Stimulated activated CD8-positive, alpha-beta memory T cell treated with anti-CD3 and anti-CD28 coated beads, Interleukin-7, amount 100 ng/mL, for 48 hours (primary cell): Measurements from ENCODE around the gene LGALS3.
"Not testable (repeated sequence)": the region's sequence is repeated elsewhere in the genome, so short reads cannot be mapped to it uniquely, and the experiment has no call there.

Experiments used
- DNase-seq, 2 donors: peaks; one replicate each; pipeline ENCODE4 v3.0.0-alpha.2; 2020; ENCODE audit warnings: low read depth in 1 of 2; ENCODE audit errors: extremely low read depth in 1 of 2

Gene LGALS3

GRCh38 chr14:55129086-55129427 lies at the start of gene LGALS3:
Gene LGALS3, plus strand, starts transcription at chr14:55129252. Its CDS starts 8,122 bp downstream, at chr14:55137374.
- no peak for DNase-seq

GRCh38 chr14:55079961-55080360 lies 49.1 kb upstream of the LGALS3 start:
- not testable (repeated sequence) for DNase-seq

DNA sequence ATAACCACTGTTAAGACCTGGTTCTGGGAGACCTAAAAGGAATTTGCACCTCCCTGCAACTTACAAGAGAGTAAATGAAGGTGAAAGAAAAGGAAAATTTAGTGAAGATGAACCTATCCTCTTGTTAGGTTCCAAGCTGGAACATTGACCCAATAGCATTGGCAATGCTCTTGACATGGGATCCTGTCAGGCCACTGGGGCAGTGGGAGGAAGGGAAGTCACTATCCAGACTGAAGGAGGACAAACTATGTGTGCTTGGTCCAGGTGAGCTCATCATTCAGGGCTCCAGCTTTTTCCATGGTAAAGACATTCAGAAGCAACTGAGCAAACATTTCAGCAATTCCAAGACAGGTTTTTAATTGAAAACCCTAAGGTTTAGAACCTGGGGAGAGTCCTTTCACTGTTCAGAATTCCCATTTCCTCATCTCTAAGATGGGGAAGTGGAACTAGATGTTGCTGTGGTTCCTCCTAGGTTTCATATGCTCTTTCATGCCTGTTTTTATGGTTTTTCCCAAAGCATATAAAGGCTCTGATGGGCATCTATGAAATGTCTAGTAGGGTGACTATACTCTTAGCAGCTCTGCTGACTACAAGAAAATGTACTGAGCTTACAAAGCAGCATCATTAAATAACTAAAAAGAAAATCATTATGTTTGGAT lies 44.5 kb upstream of the LGALS3 start:
- DNase-seq: no peak

DNA sequence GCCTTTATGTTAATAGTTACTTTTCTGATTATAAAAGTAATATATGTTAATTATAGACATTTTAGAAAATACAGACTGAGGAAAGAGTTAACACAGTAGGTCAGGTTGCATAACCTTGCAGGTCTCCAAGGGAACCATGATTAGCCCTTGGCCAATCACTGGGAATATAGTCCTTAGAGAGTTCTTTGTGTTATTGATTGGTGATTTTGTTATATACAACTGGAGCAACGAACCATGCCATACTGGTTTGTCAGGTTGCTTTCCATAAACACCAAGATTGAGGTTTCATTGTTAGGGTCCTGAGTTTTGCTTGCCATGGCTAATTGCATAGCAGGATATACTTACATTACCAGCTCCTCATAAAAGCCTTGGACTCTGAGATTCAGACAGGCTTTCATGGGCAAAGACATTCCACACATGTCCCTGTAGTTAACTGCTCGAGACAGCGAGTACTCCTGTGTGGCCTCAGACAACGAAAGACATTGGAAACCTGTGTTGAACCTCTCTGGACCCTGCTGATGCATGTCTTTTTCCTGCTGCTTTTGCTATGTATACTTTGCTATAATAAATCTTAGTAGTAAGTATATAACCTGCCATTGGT lies 43.9 kb upstream of the LGALS3 start:
- no peak for DNase-seq

DNA sequence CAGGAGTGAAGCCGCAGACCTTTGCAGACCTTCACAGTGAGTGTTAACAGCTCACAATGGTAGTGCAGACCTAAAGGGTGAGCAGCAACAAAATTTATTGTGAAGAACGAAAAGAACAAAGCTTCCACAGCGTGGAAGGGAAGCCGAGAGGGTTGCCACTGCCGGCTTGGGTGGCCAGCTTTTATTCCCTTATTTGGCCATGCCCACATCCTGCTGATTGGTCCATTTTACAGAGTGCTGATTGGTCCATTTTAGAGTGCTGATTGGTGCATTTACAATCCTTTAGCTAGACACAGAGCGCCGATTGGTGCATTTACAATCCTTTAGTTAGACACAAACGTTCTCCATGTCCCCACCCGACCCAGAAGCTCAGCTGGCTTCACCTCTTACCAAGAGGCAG lies 42.1 kb upstream of the LGALS3 start:
- no peak for DNase-seq

- no peak for DNase-seq
Observed at GRCh38 chr14:55088356-55088755, 40.7 kb upstream of the LGALS3 start.

DNA sequence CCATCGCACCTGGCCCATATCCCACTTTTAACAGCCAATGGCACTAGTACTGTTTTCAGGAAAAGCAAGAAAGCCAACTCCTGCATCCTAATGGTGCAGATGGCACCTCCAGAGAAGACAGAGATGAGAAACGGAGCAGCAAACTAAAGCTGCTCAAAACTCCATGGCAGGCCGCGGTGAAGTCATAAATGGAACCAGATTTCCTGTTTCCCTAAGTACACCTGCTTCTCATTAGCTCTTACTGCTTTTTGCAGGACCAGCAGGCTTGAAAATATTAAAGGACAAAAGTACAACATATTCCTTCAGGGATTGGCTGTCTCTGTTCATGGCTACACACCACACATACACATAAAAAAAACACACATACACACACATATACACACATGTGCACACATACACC lies 36.7 kb upstream of the LGALS3 start:
- no peak for DNase-seq

- DNase-seq: no peak
Observed at GRCh38 chr14:55094292-55095157, 34.5 kb upstream of the LGALS3 start.

DNA sequence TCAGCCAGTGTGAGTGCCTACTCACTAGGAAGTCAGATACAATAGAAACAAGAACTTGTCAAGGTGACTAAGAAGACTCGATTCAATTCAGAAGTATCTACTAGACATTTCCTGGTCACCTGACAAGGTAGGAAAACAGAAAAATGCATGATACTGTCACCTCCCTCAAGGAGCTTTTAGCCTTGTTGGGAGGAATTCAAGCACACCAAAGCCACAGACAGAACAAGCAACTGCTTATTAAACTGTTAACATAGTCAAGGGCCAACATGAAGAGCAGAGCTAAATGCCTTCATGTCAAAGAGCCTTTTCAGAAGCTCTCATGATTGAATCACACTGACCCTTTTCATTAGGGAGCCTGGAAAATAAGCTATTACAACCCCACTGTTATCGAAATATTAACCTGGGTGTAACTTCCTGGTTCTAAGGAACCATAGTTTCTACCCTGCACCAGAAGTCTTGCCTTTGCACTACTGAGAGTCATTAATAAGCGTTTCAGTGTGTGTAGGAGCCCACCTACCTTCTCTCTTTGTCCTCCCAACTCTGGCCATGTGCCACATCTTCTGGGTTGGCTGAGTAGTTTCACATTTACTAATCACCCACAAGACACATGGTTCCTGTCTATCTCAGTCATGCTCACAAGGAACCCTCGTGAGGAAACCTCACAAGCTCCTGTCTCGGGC lies 31.0 kb upstream of the LGALS3 start:
- peak in 1 of 2 donors; percentile 58 for DNase-seq

DNA sequence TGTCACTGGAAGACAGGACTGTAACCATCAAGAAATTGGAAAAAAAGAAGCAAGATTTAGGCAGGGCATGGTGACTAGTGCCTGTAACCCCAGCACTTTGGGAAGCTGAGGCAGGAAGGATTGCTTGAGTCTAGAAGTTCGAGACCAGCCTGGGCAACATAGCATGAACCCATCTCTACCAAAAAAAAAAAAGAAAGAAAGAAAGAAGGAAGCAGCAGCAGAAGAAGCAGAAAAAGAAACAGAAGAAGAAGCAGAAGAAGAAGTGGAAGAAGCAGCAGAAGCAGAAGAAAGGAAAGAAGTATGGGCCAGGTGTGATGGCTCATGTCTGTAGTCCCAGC lies 30.5 kb upstream of the LGALS3 start:
- DNase-seq: no peak

DNA sequence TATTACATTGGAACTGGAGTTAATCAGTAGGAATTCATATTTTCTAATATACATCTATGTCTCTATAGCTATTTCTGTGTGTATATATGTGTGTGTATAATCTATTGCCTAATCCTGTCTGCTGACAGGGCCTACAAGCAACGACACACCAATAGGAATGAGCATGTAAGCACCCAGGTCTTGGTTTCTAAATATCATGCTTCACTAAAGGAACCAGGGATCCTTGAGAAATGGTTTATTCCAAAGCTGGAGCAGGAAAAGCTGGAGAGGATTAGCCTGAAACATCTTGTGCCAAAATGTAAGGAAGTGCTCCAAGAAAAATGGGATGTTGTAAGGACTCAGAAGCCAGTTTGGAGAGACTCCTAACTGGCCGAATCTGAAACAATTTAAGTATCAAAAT lies 29.3 kb upstream of the LGALS3 start:
- DNase-seq: no peak

- no peak for DNase-seq
Observed at GRCh38 chr14:55101698-55102097, 27.4 kb upstream of the LGALS3 start.

DNA sequence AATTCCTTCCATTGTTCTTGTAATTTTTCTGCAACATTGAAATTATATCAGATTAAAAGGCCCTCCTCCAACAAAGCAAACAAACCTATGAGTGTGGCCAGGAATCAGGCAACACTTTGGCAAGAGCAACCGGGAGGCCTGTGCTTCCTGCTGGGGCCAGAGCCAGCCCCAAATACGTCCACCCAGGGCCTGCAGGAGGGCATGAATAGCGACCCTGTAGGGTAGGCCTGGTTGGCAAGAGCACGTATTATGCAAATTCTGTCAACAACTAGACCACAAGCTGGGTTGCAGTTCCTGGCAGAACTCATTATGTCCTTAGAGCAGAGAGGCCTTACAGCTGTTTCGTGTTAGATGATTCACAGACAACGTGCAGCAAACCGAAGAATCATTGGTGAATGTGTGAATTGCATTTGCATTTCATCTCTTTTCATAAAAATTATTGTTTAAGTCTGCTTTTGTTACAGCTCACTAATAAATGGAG lies 26.9 kb upstream of the LGALS3 start:
- DNase-seq: peak in 1 of 2 donors; percentile 48

- DNase-seq: peak; percentile 30 to 33
Observed at GRCh38 chr14:55103005-55103640, 25.9 kb upstream of the LGALS3 start.

DNA sequence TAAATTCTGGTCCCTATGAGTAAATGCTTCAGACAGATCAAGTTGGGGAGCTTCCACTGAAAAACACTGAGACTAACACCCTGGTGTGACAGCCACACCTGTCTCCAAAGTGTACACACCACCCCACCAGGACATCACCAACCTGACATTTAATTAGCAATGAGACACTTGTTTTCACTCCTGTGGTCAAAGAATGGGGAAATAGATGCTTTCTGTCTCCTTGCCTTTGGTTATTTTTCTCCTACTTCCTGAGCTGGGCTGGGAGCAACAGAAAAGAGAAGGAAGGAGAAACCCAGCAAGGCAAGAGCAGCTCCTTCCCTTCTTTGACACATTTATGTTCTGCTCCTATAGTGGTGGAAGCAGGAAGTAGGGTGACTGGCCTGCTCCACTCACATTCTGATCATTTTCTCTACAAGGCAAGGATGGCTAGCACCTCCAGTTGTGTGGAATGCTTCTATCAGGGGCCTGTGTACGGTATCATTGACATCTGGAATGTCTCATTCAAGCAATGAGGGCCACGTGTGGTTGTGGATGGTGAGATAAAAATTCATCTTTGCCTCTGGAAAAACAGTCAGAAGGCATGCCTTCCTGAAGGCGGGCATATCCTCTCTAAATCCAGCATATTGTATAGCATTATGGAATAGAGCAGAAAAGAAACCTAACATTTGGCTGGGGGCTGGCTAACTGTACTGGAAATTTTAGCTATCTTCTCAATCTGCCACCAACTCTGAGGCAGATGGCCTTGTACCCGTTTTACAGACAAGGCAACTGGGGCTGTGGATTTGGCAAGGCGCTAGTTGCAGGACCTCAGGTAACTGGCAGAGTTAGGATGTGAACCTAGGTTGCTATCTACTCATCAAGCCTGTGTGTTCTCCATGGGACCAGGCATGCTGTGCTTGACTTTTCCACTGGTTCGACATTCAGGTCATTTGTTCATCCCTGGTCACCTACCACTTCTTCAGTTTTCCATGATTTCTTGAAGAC lies 24.8 kb upstream of the LGALS3 start:
- DNase-seq: no peak

DNA sequence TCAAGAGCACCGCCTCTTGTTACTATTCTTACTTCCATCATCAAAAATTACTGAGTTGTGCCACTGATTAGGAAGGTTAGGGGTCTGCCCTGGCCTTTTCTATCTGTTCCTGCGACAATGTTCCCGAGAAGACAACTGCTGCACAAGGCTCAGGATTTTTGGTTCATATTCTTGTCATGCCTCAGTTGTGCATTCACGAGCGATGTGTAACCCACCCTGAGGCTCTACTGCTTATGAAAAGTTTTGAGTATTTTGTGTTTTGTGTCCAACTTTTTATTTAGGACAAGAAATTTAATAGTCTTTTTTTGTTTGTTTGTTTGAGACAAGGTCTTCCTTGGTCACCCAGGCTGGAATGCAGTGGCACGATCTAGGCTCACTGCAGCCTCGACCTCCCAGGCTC lies 23.1 kb upstream of the LGALS3 start:
- DNase-seq: no peak

DNA sequence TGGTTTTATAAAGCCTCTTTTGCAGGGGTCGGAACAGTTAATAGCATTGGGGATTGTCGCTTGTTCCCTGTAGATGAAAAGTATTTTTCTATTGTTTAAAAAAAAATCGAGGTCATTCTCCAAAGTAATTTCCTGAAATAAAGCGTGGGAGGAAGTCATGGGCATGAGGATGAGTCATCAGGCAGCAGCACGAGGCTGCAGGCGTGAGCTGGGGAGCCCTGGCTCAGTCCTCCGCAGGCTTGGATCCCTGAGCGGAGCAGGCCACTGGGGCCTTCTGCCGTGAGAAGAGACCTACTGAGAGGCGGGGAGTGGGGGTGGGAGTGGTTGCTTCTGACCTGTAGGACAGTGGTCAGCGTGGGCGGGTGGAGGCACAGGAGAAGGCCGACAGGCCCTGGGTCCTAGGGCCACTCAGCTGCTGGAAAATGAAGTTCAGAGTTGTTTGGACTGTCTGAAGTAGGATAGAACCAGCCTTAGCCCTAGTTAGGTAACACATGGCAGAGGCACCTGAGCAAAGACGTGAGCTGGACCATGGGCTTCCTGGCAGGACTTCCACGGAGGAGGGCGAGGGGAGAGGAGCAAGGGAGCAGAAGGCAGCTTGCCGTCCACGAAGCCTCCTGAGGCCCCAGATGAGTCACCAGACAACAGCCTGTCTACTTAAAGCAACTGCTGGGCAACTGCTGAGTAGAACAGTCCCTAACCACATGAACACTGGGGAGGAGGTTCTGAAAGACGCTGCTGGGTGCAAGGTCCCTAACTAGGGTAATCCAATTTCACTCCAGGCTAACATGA lies 21.1 kb upstream of the LGALS3 start:
- no peak for DNase-seq

DNA sequence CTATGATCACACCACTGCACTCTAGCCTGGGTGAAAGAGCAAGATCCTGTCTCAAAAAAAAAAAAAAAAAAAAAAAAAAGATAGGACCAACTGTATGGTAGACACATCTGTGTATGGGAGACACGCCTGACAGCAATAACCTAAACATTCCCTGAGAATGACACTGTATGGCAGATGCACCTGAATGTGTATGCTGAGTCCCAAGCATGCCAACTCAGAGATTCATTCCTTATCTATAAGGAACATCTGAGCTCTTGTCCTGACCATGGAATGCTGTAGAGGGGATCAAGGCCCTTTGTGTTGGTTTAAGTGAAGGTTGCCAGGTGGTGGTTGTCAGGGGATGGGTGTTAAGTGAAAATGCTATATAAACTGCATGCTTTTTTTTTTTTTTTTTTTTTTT lies 19.2 kb upstream of the LGALS3 start:
- no peak for DNase-seq

DNA sequence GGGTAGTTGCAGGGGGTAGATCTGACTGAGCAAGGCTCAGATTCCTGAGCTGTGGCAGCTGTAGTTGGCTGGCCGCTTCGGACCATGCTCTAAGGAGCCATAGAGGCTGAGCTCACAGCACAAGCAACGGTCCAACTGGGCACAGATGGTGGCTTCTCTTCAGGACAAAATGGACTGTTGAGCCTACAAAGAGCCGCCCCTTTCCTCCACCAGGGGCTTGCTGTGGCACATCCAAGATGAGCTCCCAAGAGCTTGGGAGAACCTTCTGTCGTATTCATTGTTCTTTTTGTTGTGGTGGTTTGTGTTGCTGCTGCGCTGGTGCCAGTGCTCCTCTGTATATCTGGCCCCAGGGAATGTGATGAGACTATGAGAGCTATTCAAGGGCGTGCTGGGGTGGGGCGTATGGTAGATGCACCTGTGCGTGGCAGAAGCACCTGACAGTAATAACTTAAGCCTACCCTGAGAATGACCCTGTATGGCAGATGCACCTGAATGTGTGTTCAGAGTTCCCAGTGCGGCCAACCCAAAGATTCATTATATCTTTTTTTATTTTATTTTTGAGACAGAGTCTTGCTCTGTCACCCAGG lies 17.8 kb upstream of the LGALS3 start:
- no peak for DNase-seq
